Body of pancreas (tissue), 4 donors: ENCODE results near the gene DNAH1. TPM values are rescaled to one million over a fixed set of nuclear protein-coding genes. Genes with fewer than 3 reads are reported as not detected.
A peak's percentile ranks its signal among the peaks of the same experiment; 100 is the strongest.

Experiments used
- ATAC-seq: fragments of 150-250 bp; one replicate; pipeline ENCODE4 v1.9.1; 2016
- DNase-seq, 4 donors: peaks; one replicate each; pipeline ENCODE4 v3.0.0-alpha.2; 2019
- H3K27ac ChIP-seq, 4 donors: fragments of 200-600 bp; sonication (generic); 1 replicate in 3 of 4; 2 replicates in 1 of 4; pipeline versions ENCODE4 v1.5.1 to v1.6.1; 2016 to 2019; ENCODE audit warnings: mild to moderate bottlenecking in 1 of 4, mixed read lengths in 1 of 4, moderate library complexity in 1 of 4
- H3K27me3 ChIP-seq, 2 donors: fragments of 200-600 bp; sonication (generic); one replicate each; pipeline ENCODE4 v1.6.0; 2016; ENCODE audit warnings: mild to moderate bottlenecking in 1 of 2
- H3K36me3 ChIP-seq, 2 donors: fragments of 200-600 bp; sonication (generic); replicated peaks in 1 of 2; 2 replicates each; pipeline ENCODE4 v1.5.1; 2016; ENCODE audit warnings: low read depth in 2 of 2; ENCODE audit not compliant: insufficient read depth in 1 of 2
- H3K4me1 ChIP-seq: fragments of 200-600 bp; sonication (generic); one replicate; pipeline ENCODE4 v1.6.0; 2016
- H3K4me3 ChIP-seq, 2 donors: fragments of 200-600 bp; sonication (generic); 1 replicate in 1 of 2; 2 replicates in 1 of 2; pipeline ENCODE4 v1.5.1; 2016 to 2019
- H3K9me3 ChIP-seq, 3 donors: fragments of 200-600 bp; sonication (generic); 1 replicate in 2 of 3; 2 replicates in 1 of 3; pipeline ENCODE4 v1.5.1; 2016
- POLR2A ChIP-seq, 3 donors: fragments of 450-650 bp; IDR thresholded peaks; one replicate each; pipeline ENCODE4 v1.6.1; 2016; ENCODE audit warnings: antibody characterized with exemption in 3 of 3, mild to moderate bottlenecking in 2 of 3
- WGBS, 2 donors: methylation state at CpG; one replicate each; pipeline ENCODE4 v1.1.5; 2017; 5-methylcytosine and 5-hydroxymethylcytosine counted together
- intact Hi-C: fragments of 100-400 bp; cut with DNase I; formaldehyde crosslinking; loops from one replicate; pipeline ENCODE4 v1.15.1; 2023
- total RNA-seq, 2 donors: library from RNA; depleted of rRNA; stranded (reverse); fragments of >200 nt; gene quantifications; one replicate each; pipeline ENCODE4 v1.1.0, GENCODE V29; 2016
- TF ChIP-seq, protein P1 (sequence below), 7 experiments: fragments of 450-650 bp in 4 of 7; fragments of 200-600 bp in 3 of 7; sonication (generic) in 3 of 7; IDR thresholded peaks; one replicate each; pipeline ENCODE4 v1.5.1; 2016 to 2019; ENCODE audit warnings: antibody characterized with exemption in 7 of 7

Gene DNAH1
- total RNA-seq, 2 donors from 2014 or later: 6.0 to 14.8 TPM

DNA sequence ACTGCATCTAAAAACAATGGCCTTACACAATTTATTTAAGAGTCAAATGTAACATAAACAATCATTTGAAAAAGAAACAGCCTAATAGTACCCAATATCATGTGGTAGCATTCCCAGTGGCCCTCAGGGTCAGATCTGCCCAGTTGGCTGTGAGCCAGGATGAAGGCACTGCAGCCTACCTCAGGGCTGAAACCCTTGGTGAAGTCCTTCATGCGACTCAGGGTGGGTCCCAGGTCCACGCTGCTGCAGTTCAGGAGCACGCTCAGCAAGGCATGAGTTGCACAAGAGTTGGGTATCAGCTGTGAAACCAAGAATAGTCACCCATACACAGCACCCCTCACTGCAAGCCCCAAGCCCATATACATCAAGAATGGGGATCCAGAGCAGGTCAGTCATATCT is 91.7 kb downstream of the DNAH1 start:
- Histone ChIP-seq H3K36me3 (peaks cover 5 to 21% of the 10 kb centered on the region in 2 donors), H3K27ac (no peak overlapping the region), H3K4me3 (no peak overlapping the region), H3K9me3 (no peaks in the 10 kb centered on the region), H3K4me1 (peaks cover 39% of the 10 kb centered on the region), H3K27me3 (no peaks in the 10 kb centered on the region)
- 84 to 86% methylated on average over 3 of the region's 3 CpGs for WGBS, 2 donors
- ATAC-seq (no peak), DNase-seq (peak in 2 of 4 donors; percentile 24 to 49)
- no peak for TF ChIP-seq POLR2A (IDR thresholded peaks at IDR 0.05)
- TF ChIP-seq, protein P1, sequence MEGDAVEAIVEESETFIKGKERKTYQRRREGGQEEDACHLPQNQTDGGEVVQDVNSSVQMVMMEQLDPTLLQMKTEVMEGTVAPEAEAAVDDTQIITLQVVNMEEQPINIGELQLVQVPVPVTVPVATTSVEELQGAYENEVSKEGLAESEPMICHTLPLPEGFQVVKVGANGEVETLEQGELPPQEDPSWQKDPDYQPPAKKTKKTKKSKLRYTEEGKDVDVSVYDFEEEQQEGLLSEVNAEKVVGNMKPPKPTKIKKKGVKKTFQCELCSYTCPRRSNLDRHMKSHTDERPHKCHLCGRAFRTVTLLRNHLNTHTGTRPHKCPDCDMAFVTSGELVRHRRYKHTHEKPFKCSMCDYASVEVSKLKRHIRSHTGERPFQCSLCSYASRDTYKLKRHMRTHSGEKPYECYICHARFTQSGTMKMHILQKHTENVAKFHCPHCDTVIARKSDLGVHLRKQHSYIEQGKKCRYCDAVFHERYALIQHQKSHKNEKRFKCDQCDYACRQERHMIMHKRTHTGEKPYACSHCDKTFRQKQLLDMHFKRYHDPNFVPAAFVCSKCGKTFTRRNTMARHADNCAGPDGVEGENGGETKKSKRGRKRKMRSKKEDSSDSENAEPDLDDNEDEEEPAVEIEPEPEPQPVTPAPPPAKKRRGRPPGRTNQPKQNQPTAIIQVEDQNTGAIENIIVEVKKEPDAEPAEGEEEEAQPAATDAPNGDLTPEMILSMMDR (IDR thresholded peaks at IDR 0.05): no peak
- intact Hi-C loops: no loop called here

DNA sequence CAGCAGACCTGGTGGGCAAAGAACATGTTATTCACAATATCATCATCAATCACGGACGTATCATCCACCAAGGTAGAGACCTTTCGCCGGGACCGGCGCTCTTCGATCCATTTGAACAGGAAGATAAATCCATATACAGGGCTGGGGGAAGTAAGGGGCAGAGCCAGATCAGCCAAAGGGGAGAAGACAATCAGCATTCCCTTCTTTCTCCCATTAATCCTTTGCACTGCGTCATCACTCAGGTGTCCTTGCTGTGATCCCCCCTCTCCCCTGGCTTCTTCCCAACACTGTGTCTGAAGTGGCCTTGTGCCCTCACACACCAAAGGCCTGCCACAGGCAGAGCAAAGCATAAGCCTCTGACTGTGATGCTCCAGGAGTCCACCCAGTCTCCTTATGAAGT is 92.3 kb downstream of the DNAH1 start:
- no peaks in the 10 kb centered on the region for H3K9me3 ChIP-seq
- WGBS, 2 donors: 84 to 88% methylated on average over 8 of the region's 8 CpGs
- TF ChIP-seq, protein P1 (IDR thresholded peaks at IDR 0.05): no peak
- TF ChIP-seq POLR2A (IDR thresholded peaks at IDR 0.05): no peak
- peaks cover 44% of the 10 kb centered on the region for H3K4me1 ChIP-seq
- H3K27me3 ChIP-seq: no peaks in the 10 kb centered on the region
- no peak overlapping the region for H3K27ac ChIP-seq
- DNase-seq: peak in 1 of 4 donors; percentile 8
- H3K4me3 ChIP-seq: no peak overlapping the region
- intact Hi-C loops: no loop called here
- peaks cover 5 to 15% of the 10 kb centered on the region in 2 donors for H3K36me3 ChIP-seq
- no peak for ATAC-seq

DNA sequence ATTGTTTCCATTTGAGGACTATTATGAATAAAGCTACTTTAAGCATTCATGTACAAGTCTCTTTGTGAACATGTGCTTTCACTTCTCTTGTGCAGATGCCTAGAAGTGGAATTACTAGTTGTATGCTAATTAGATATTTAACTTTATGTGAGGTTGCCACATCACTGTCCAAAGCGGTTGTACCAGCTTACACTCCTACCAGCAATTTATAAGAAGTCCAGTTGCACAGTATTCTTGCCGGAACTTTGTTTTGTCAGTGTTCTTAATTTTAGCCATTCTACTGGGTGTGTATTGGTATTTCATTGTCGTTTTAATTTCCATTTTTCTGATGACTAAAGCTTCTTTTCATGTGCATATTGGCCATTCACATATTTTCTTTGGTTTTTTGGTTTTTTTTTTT is 99.7 kb downstream of the DNAH1 start:
- Histone ChIP-seq H3K9me3 (no peaks in the 10 kb centered on the region), H3K27me3 (no peaks in the 10 kb centered on the region), H3K36me3 (no peaks in the 10 kb centered on the region), H3K4me1 (peaks cover 24% of the 10 kb centered on the region), H3K27ac (no peak overlapping the region), H3K4me3 (no peak overlapping the region)
- 87% methylated on average over 3 of the region's 3 CpGs for WGBS, 2 donors
- ATAC-seq: no peak
- DNase-seq: no peak
- intact Hi-C loops: no loop called here
- no peak for TF ChIP-seq POLR2A (IDR thresholded peaks at IDR 0.05)
- TF ChIP-seq, protein P1 (IDR thresholded peaks at IDR 0.05): no peak

DNA sequence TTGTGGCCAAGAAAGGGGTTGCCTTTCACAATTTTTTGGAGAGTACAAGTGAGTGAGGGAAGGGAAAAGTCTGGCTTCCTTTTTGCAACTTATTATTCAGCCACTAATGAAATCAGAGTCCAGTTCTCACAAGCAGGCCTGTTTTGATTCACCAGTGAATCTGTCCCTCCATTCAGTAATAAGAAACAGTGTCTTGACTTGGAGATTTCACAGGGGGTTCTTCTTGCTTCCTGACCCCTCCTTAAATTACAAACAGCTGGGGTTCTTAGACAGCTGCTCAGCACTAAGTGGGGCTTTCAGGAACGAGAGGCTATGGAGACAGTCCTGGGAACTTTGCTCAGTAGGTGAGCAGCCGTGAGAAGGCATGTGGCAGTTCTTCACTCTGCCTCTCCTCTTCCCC is 104.3 kb downstream of the DNAH1 start:
- H3K27ac ChIP-seq: no peak overlapping the region
- peak in 1 of 4 donors; percentile 0 for DNase-seq
- no peak overlapping the region for H3K4me3 ChIP-seq
- intact Hi-C loops: no loop called here
- no peaks in the 10 kb centered on the region for H3K9me3 ChIP-seq
- H3K36me3 ChIP-seq: no peaks in the 10 kb centered on the region
- ATAC-seq: no peak
- no peaks in the 10 kb centered on the region for H3K4me1 ChIP-seq
- TF ChIP-seq, protein P1 (IDR thresholded peaks at IDR 0.05): no peak
- no peak for TF ChIP-seq POLR2A (IDR thresholded peaks at IDR 0.05)
- H3K27me3 ChIP-seq: no peaks in the 10 kb centered on the region
- 71 to 80% methylated on average over 1 to 2 of the region's 2 CpGs for WGBS, 2 donors

DNA sequence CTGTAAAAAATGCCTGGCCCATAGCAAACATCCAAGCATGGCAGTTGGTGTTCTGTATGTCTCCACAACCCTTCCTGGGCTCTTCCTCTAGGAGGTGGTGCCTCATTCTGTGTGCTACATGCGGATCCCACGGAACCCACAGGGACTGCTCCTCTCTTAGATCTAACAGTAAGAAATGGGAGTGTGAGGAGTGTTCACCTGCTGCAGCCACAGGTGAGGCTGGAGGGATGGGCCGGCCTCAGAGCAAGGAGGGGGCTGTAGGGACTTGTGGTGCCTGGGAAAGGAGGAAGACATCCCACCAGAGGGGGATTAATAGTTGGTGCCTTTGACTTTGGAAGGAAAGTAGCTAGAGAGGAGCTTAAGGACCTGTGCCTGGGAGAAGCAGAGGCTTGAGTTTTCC is 106.5 kb downstream of the DNAH1 start:
- Histone ChIP-seq H3K36me3 (no peaks in the 10 kb centered on the region), H3K4me3 (no peak overlapping the region), H3K4me1 (no peaks in the 10 kb centered on the region), H3K27me3 (no peaks in the 10 kb centered on the region), H3K9me3 (no peaks in the 10 kb centered on the region), H3K27ac (no peak overlapping the region)
- no peak for TF ChIP-seq POLR2A (IDR thresholded peaks at IDR 0.05)
- TF ChIP-seq, protein P1 (IDR thresholded peaks at IDR 0.05): no peak
- intact Hi-C loops: no loop called here
- 86 to 100% methylated on average over 3 of the region's 3 CpGs for WGBS, 2 donors
- ATAC-seq: no peak
- peak in 1 of 4 donors; percentile 0 for DNase-seq
